CD4-positive, alpha-beta T cell (primary cell): ENCODE results near the gene CACNA2D3. TPM values are rescaled to one million over a fixed set of nuclear protein-coding genes. Genes with fewer than 3 reads are reported as not detected.

Source experiments
- ATAC-seq: fragments of 200-7000 bp; cut with Tn5 transposase; one replicate; pipeline ENCODE4 v1.10.0; 2022; ENCODE audit warnings: mild to moderate bottlenecking; ENCODE audit not compliant: poor library complexity
- CTCF ChIA-PET: fragments of 350-600 bp; sonication (Branson Sonifier 250); formaldehyde crosslinking; loops from one replicate; lab custom pipeline; 2021; ENCODE audit warnings: antibody characterized with exemption, inconsistent platforms; lab: Charles Lee
- POLR2A ChIA-PET: fragments of 350-600 bp; sonication (Branson Sonifier 250); formaldehyde crosslinking; loops from one replicate; lab custom pipeline; 2021; ENCODE audit warnings: antibody characterized with exemption, inconsistent platforms; lab: Charles Lee
- DNase-seq, 14 experiments: peaks; one replicate each; pipeline ENCODE4 v3.0.0-alpha.2; 2013 to 2020; ENCODE audit warnings: mixed read lengths in 2 of 14
- H3K27ac ChIP-seq, 2 donors: one replicate each; pipeline versions ENCODE4 v1.5.1 to v1.7.0; 2013; ENCODE audit warnings: low read length in 2 of 2, low read depth in 1 of 2, mild to moderate bottlenecking in 1 of 2
- H3K27me3 ChIP-seq, 2 experiments: 1 replicate in 1 of 2; 2 replicates in 1 of 2; pipeline versions ENCODE4 v1.6.1 to v1.7.0; 2013; ENCODE audit warnings: low read length in 2 of 2, control low read depth in 1 of 2, mild to moderate bottlenecking in 1 of 2, moderate library complexity in 1 of 2; ENCODE audit not compliant: insufficient read depth in 2 of 2, control insufficient read depth in 1 of 2
- H3K36me3 ChIP-seq: one replicate; pipeline ENCODE4 v1.6.1; 2013; ENCODE audit warnings: low read length, control low read depth; ENCODE audit not compliant: insufficient read depth
- H3K4me1 ChIP-seq: one replicate; pipeline ENCODE4 v1.6.1; 2013; ENCODE audit warnings: low read length, control low read depth; ENCODE audit not compliant: insufficient read depth
- H3K4me3 ChIP-seq: one replicate; pipeline ENCODE4 v1.5.1; 2013; ENCODE audit warnings: mild to moderate bottlenecking, low read length, moderate library complexity
- H3K9me3 ChIP-seq, 2 experiments: 1 replicate in 1 of 2; 2 replicates in 1 of 2; pipeline versions ENCODE4 v1.6.1 to v1.7.0; 2013; ENCODE audit warnings: low read length in 2 of 2, mild to moderate bottlenecking in 2 of 2, control low read depth in 1 of 2, moderate library complexity in 1 of 2; ENCODE audit not compliant: control insufficient read depth in 1 of 2, insufficient read depth in 1 of 2
- H3K27ac Mint-ChIP-seq: one replicate; pipeline ENCODE4 v1.8.0; 2020; ENCODE audit warnings: mixed read lengths
- H3K27me3 Mint-ChIP-seq: one replicate; pipeline ENCODE4 v1.8.0; 2021; ENCODE audit warnings: mixed read lengths
- H3K36me3 Mint-ChIP-seq: one replicate; pipeline ENCODE4 v1.8.0; 2021; ENCODE audit warnings: low read depth, mixed read lengths
- H3K4me1 Mint-ChIP-seq: one replicate; pipeline ENCODE4 v1.8.0; 2021; ENCODE audit warnings: low read depth, mixed read lengths
- H3K4me3 Mint-ChIP-seq: one replicate; pipeline ENCODE4 v1.8.0; 2020; ENCODE audit warnings: mild to moderate bottlenecking, mixed read lengths
- H3K9me3 Mint-ChIP-seq: one replicate; pipeline ENCODE4 v1.8.0; 2020; ENCODE audit warnings: mixed read lengths
- intact Hi-C, 2 experiments: fragments of 100-400 bp; cut with DNase I in 1 of 2; cut with micrococcal nuclease in 1 of 2; formaldehyde crosslinking; loops; one replicate each; pipeline versions ENCODE4 v1.15.1 to v1.9.0; 2023 to 2025; cut with DNase I, micrococcal nuclease
- total RNA-seq, 174 experiments: library from RNA in 2 of 174; stranded (reverse) in 2 of 174; gene quantifications; one replicate each; pipeline ENCODE4 v1.2.3 and lab custom pipeline; 2021 to 2026
- TF ChIP-seq, protein P1 (sequence below): fragments of 200-600 bp; IDR thresholded peaks from one replicate; pipeline ENCODE4 v1.8.0; 2022; ENCODE audit warnings: antibody characterized with exemption, mild to moderate bottlenecking

CACNA2D3 gene
- total RNA-seq, 2 experiments from 2014 or later, result 0.08 TPM; not detected in 1

DNA sequence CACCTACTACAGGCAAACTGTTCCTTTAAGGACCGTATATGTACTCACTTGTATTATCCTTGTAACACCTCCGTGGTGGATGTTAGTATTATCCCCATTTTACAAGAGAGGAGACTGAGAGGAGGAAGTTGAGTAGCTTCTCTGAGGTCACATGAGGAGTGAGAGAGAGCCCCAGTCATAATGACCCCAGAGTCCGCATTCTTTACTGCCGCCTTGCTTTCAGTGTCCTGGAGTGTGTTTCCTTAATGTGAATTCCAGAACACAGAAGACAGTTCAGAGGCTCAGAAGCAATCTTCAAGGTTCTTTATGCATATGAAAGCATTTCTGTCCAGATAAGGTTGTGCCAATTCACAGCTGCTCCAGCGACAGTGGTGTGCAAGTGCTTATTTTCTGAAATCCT, 199.2 kb downstream of the CACNA2D3 start:
- H3K4me1 ChIP-seq, result no peaks in the 10 kb centered on the region
- H3K36me3 ChIP-seq, result no peaks in the 10 kb centered on the region
- H3K27ac Mint-ChIP-seq, result no peak overlapping the region
- no peak for DNase-seq
- ChIA-PET POLR2A (no interaction called here), CTCF (no interaction called here)
- intact Hi-C loops, result no loop called here
- H3K27ac ChIP-seq, result no peak overlapping the region
- TF ChIP-seq, protein P1, sequence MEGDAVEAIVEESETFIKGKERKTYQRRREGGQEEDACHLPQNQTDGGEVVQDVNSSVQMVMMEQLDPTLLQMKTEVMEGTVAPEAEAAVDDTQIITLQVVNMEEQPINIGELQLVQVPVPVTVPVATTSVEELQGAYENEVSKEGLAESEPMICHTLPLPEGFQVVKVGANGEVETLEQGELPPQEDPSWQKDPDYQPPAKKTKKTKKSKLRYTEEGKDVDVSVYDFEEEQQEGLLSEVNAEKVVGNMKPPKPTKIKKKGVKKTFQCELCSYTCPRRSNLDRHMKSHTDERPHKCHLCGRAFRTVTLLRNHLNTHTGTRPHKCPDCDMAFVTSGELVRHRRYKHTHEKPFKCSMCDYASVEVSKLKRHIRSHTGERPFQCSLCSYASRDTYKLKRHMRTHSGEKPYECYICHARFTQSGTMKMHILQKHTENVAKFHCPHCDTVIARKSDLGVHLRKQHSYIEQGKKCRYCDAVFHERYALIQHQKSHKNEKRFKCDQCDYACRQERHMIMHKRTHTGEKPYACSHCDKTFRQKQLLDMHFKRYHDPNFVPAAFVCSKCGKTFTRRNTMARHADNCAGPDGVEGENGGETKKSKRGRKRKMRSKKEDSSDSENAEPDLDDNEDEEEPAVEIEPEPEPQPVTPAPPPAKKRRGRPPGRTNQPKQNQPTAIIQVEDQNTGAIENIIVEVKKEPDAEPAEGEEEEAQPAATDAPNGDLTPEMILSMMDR, result no peak
- no peaks in the 10 kb centered on the region for H3K4me1 Mint-ChIP-seq
- H3K4me3 ChIP-seq, result no peak overlapping the region
- ATAC-seq, result no peak
- H3K27me3 Mint-ChIP-seq, result peaks cover under 1% of the 10 kb centered on the region
- no peaks in the 10 kb centered on the region for H3K36me3 Mint-ChIP-seq
- peaks cover 0 to 6% of the 10 kb centered on the region in 2 experiments for H3K9me3 ChIP-seq
- no peak overlapping the region for H3K4me3 Mint-ChIP-seq
- no peaks in the 10 kb centered on the region for H3K27me3 ChIP-seq
- no peaks in the 10 kb centered on the region for H3K9me3 Mint-ChIP-seq

DNA sequence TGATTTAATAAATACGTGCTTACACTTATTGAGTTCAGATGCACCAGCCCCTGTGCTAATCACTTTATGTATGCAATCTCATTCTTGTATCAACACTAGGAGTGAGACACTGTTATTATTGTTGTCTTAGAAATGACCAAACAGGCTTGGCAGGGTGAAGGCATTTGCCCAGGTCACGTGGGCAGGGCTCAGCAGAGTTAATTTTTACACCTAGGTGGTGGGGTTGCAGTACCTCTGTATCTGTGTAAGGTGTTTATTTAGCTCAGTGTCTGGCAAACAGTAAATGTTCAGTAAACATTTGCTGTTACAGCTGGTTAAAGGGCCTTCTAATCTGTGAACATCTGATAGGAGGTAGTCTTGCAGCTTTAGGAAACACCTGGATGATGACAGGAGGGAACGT, 200.0 kb downstream of the CACNA2D3 start:
- H3K9me3 Mint-ChIP-seq, result no peaks in the 10 kb centered on the region
- H3K27me3 Mint-ChIP-seq, result no peaks in the 10 kb centered on the region
- Histone ChIP-seq H3K27me3 (no peaks in the 10 kb centered on the region), H3K27ac (no peak overlapping the region), H3K9me3 (peaks cover 0 to 2% of the 10 kb centered on the region in 2 experiments), H3K4me3 (no peak overlapping the region), H3K4me1 (no peaks in the 10 kb centered on the region), H3K36me3 (no peaks in the 10 kb centered on the region)
- TF ChIP-seq, protein P1, result no peak
- no peak for ATAC-seq
- H3K4me1 Mint-ChIP-seq, result no peaks in the 10 kb centered on the region
- DNase-seq, result no peak
- intact Hi-C loops, result no loop called here
- H3K36me3 Mint-ChIP-seq, result no peaks in the 10 kb centered on the region
- ChIA-PET CTCF (no interaction called here), POLR2A (no interaction called here)
- no peak overlapping the region for H3K4me3 Mint-ChIP-seq
- no peak overlapping the region for H3K27ac Mint-ChIP-seq

DNA sequence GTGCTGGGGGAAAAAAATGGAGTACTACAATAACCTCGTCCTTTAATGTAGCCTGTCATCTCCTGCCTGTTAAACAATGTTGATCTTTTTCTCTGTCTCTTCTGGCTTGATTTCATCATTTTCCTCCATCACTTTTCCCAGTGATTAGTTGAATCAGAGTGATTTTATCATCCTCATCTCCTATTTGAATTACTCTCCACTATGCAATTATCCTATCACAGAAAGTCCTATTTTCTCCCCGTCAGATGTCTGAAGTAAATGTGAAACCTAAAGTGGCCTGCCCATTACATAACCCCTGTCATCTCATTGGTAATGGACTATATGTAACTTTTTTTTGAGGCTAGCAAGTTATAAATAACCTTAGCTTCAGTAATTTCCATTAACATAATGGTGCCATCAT, 201.8 kb downstream of the CACNA2D3 start:
- no peak for ATAC-seq
- POLR2A ChIA-PET, result no interaction called here
- TF ChIP-seq, protein P1, result no peak
- Histone ChIP-seq H3K9me3 (peaks cover 0 to 7% of the 10 kb centered on the region in 2 experiments), H3K36me3 (no peaks in the 10 kb centered on the region), H3K4me3 (no peak overlapping the region), H3K27me3 (no peaks in the 10 kb centered on the region), H3K27ac (no peak overlapping the region), H3K4me1 (no peaks in the 10 kb centered on the region)
- CTCF ChIA-PET, result interaction anchor here (0.7 kb wide), 1 partner anchor 1737 kb away, joined by 3 read pairs; no protein-coding TSS in a partner anchor
- no peak overlapping the region for H3K27ac Mint-ChIP-seq
- intact Hi-C loops, result no loop called here
- H3K4me1 Mint-ChIP-seq, result no peaks in the 10 kb centered on the region
- H3K4me3 Mint-ChIP-seq, result no peak overlapping the region
- no peaks in the 10 kb centered on the region for H3K27me3 Mint-ChIP-seq
- H3K9me3 Mint-ChIP-seq, result no peaks in the 10 kb centered on the region
- no peak for DNase-seq
- H3K36me3 Mint-ChIP-seq, result no peaks in the 10 kb centered on the region
